Stimulated activated naive CD8-positive, alpha-beta T cell treated with anti-CD3 and anti-CD28 coated beads, Interleukin-15, amount 100 ng/mL, for 72 hours (primary cell): ENCODE measurements around the gene TTYH3.
A peak's percentile ranks its signal among the peaks of the same experiment; 100 is the strongest.
"Not testable (repeated sequence)": the region's sequence is repeated elsewhere in the genome, so short reads cannot be mapped to it uniquely, and the experiment has no call there.

ENCODE experiments used
- ATAC-seq: fragments of 150-1000 bp; cut with Tn5 transposase; 2 replicates; pipeline ENCODE4 v1.10.0; 2021; ENCODE audit warnings: mild to moderate bottlenecking, moderate library complexity
- DNase-seq, 2 donors: peaks; one replicate each; pipeline ENCODE4 v3.0.0; 2021 to 2022
- H3K27ac Mint-ChIP-seq, 2 donors: one replicate each; pipeline ENCODE4 v1.8.0; 2022; ENCODE audit warnings: mild to moderate bottlenecking in 2 of 2, mixed read lengths in 2 of 2, moderate library complexity in 2 of 2
- H3K27me3 Mint-ChIP-seq: one replicate; pipeline ENCODE4 v1.8.0; 2022; ENCODE audit warnings: mixed read lengths
- H3K4me1 Mint-ChIP-seq: one replicate; pipeline ENCODE4 v1.8.0; 2022; ENCODE audit warnings: mild to moderate bottlenecking, mixed read lengths
- H3K4me3 Mint-ChIP-seq, 2 donors: one replicate each; pipeline ENCODE4 v1.8.0; 2022; ENCODE audit warnings: mild to moderate bottlenecking in 2 of 2, mixed read lengths in 2 of 2, moderate library complexity in 1 of 2
- H3K9me3 Mint-ChIP-seq, 2 donors: one replicate each; pipeline ENCODE4 v1.8.0; 2022; ENCODE audit warnings: mixed read lengths in 2 of 2

TTYH3 gene

DNA sequence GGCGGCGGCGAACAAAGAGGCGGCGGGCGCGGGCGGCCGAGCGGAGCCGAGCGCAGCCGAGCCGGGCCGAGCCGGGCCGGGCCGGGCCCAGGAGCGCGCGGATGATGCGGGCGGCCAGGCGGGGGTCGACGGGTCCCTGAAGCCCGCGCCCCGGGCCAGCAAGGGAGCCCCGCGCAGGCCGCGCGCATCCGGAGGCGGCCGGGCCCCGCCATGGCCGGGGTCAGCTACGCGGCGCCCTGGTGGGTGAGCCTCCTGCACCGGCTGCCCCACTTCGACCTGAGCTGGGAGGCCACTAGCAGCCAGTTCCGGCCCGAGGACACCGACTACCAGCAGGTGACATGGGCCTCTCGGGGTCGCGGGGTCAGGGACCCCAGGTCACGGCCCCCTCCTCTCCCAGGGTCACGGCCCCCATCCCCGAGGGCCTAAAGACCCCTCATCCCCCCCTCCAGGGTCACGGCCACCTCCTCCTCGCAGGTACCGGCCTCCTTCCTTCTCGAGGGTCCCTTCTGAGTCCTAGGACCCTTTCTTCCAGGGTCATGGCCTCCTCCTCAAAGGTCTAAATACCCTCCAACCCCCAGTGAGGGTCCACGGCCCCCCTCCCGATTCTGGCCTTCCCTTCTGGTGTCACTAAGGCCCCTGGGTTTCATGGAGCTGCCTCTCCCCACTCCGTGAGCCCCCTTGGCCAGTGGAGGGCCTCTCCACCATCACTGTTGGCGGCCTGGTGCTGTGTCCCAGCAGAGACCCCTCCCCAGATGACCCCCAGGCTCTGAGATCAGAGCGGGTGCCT, at the start of gene TTYH3:
TSS of gene TTYH3 (plus strand) at position 41 of the 787 bp plus-strand sequence. CDS start at position 211, 170 bp downstream.
- no peaks in the 10 kb centered on the region for H3K9me3 Mint-ChIP-seq
- peak within 1 kb of the TSS; percentile 97 to 99 for H3K4me3 Mint-ChIP-seq
- DNase-seq (no peak), ATAC-seq (peak; percentile 62)
- H3K27me3 Mint-ChIP-seq, result no peaks in the 10 kb centered on the region
- peaks cover 23% of the 10 kb centered on the region for H3K4me1 Mint-ChIP-seq
- H3K27ac Mint-ChIP-seq, result peak within 1 kb of the TSS; percentile 97 to 98

- H3K27me3 Mint-ChIP-seq, result no peaks in the 10 kb centered on the region
- ATAC-seq (no peak), DNase-seq (no peak)
- H3K9me3 Mint-ChIP-seq, result no peaks in the 10 kb centered on the region
- no peak overlapping the region for H3K4me3 Mint-ChIP-seq
- no peaks in the 10 kb centered on the region for H3K4me1 Mint-ChIP-seq
- H3K27ac Mint-ChIP-seq, result no peak overlapping the region
Observed at GRCh38 chr7:2582006-2582735, 49.6 kb upstream of the TTYH3 start.

DNA sequence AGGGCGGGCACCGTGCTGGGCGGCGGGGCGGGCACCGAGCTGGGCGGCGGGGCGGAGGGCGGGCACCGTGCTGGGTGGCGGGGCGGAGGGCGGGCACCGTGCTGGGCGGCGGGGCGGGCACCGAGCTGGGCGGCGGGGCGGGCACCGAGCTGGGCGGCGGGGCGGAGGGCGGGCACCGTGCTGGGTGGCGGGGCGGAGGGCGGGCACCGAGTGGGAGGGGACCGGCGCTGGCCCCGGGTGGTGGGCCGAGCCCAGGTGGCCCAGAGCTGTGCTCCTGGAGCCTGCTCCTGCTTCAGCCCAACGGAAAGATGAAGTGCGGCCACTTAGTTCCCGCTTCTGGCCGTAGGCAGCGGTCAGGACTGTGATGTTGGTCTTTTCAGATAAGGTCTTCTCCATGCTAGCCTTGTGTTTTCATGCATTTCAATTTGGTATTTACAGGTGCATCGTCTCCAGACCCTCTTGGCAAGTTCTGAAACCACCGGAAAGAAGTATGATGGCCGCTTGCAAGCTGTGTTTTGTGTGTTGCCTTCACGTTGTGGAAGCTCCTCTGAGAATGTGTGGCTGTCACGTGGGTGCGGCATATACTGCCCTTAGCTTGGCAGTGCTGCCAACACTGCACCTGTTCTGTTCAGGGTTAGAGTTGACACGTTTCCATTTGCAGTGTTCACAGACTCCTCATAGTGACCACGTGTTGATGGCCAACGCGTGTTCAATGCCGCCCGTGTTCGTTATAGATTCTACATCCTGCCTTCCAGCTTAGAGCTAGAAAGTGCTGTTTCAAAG, 47.8 kb upstream of the TTYH3 start:
- Mint-ChIP-seq H3K4me1 (no peaks in the 10 kb centered on the region), H3K9me3 (no peaks in the 10 kb centered on the region), H3K4me3 (no peak overlapping the region), H3K27ac (no peak overlapping the region), H3K27me3 (no peaks in the 10 kb centered on the region)
- ATAC-seq, result peak; percentile 65
- DNase-seq, result no peak

- Mint-ChIP-seq H3K4me3 (no peak overlapping the region), H3K27ac (no peak overlapping the region), H3K27me3 (no peaks in the 10 kb centered on the region), H3K9me3 (no peaks in the 10 kb centered on the region), H3K4me1 (no peaks in the 10 kb centered on the region)
- DNase-seq (no peak), ATAC-seq (no peak)
Observed at GRCh38 chr7:2585446-2585845, 46.3 kb upstream of the TTYH3 start.

DNA sequence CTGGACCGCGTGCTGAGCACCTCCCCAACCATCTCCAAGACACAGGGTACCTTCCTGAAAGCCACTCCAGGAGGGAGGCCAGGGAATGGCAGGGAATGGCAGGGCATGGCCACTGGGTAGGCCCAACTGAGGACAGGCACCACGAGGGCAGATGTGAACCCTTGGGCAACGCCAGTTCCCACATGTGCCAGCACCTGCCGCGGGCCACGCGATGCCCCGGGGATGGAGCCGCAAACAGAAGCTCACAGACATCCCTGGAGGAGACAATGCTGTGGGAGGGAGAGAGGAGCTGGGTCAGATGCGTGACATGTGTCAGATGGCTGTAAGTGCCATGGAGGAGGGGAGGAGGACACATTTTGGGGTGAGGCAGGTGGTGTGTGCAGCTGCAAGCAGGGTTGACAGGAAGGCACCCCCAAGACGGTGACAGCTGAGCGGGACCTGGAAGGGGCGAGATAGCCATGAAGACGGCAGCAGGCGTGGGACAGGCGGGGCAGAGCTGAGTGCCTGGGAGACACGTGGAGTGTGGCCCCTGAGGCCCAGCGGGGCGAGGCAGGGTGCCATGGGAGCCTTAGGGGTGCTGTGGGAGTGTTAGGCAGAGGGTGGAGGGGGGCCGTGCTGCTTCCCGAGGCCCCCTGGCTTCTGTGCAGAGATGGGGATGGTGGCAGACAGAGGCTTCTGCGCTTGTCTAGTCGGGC, 45.3 kb upstream of the TTYH3 start:
- H3K9me3 Mint-ChIP-seq, result no peaks in the 10 kb centered on the region
- no peak for DNase-seq
- H3K27ac Mint-ChIP-seq, result no peak overlapping the region
- H3K4me3 Mint-ChIP-seq, result no peak overlapping the region
- ATAC-seq, result no peak
- H3K4me1 Mint-ChIP-seq, result no peaks in the 10 kb centered on the region
- H3K27me3 Mint-ChIP-seq, result no peaks in the 10 kb centered on the region

GRCh38 chr7:2587134-2587533, 44.7 kb upstream of the TTYH3 start:
- Mint-ChIP-seq H3K9me3 (no peaks in the 10 kb centered on the region), H3K4me1 (no peaks in the 10 kb centered on the region), H3K27me3 (no peaks in the 10 kb centered on the region), H3K4me3 (no peak overlapping the region), H3K27ac (no peak overlapping the region)
- no peak for DNase-seq
- no peak for ATAC-seq

DNA sequence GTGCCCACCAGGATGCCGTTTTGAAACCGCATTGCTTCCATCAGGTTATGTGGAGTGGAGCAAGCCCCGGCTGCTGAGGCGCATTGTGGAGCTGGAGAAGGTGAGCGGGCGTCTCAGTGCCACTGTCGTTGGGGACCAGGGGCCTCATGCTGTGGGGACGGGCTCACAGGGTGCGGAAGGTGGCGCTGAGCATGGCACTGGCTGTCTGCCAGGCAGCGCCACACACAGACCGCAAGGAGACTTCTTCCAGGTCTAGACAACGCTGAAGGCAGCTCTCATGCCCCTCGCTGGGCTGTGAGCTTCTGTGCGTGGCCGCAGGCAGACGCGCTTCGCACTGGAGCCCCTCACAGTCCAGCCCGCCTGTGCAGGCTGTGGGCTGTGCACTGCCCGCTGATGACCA, 44.0 kb upstream of the TTYH3 start:
- Mint-ChIP-seq H3K4me1 (no peaks in the 10 kb centered on the region), H3K27ac (no peak overlapping the region), H3K27me3 (no peaks in the 10 kb centered on the region), H3K4me3 (no peak overlapping the region), H3K9me3 (no peaks in the 10 kb centered on the region)
- peak; percentile 33 for ATAC-seq
- DNase-seq, result no peak

DNA sequence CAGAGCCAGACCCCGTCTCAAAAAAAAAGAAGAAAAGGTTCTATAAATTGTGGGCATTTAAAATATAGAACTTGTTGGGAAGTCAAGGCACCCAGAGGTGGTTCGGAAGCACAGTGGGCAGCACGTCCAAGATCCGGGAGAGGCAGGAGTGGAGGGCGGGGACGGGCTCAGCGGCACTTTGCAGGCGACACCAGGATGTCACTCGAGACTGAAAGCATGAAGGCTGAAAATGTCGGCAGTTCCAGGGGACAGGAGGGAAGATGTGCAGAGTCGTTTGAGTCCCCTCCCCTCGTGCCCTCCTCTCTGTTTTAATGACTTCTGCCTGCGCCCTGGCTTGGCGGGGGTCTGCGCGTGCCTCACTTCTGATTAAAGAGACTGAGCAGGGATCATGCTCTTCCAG, 42.4 kb upstream of the TTYH3 start:
- ATAC-seq (no peak), DNase-seq (no peak)
- no peak overlapping the region for H3K4me3 Mint-ChIP-seq
- H3K27ac Mint-ChIP-seq, result no peak overlapping the region
- no peaks in the 10 kb centered on the region for H3K27me3 Mint-ChIP-seq
- H3K4me1 Mint-ChIP-seq, result no peaks in the 10 kb centered on the region
- H3K9me3 Mint-ChIP-seq, result no peaks in the 10 kb centered on the region

DNA sequence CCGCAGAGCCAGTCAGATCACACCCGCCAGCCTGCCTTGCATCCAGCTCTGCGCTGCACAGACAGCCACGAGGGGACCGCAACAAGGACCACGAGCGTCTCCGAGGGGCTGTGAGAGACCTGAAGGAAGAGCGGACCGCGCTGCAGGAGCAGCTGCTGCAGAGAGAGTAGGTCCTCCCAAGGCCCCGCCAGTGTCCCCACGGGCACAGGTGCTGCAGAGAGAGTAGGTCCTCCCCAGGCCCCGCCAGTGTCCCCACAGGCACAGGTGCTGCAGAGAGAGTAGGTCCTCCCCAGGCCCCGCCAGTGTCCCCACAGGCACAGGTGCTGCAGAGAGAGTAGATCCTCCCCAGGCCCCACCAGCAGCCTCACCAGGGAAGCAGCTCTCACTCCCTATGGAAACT, 41.8 kb upstream of the TTYH3 start:
- not testable (repeated sequence) for ATAC-seq, H3K27ac Mint-ChIP-seq, H3K4me3 Mint-ChIP-seq, DNase-seq, H3K9me3 Mint-ChIP-seq, H3K27me3 Mint-ChIP-seq, H3K4me1 Mint-ChIP-seq

DNA sequence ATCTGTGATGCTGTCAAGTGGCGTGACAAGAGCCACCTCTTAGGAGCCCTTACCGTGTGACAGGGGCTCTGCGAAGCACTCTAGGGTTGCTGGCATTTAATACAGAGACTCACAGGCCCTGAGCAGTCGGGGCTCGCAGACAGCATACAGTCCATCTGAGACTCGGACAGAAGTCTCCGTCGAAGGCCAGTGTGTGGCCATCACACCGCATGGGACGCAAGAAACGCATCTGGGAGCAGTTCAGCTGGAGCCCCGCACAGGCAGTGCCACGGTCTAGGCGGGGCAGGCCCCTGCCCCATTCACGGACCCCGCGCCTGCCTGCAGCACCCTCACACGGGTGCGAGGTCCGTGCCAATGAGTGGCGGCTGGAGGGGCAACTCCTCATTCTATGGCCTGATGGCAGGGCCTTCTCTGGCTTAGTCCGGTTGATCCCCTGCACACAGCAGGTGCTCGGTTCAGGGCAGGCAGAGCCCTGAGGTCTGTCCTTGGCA, 39.4 kb upstream of the TTYH3 start:
- DNase-seq, result no peak
- no peaks in the 10 kb centered on the region for H3K27me3 Mint-ChIP-seq
- no peak for ATAC-seq

GRCh38 chr7:2593036-2593727, 38.6 kb upstream of the TTYH3 start:
- no peaks in the 10 kb centered on the region for H3K9me3 Mint-ChIP-seq
- H3K27ac Mint-ChIP-seq, result no peak overlapping the region
- ATAC-seq (no peak), DNase-seq (no peak)
- H3K4me3 Mint-ChIP-seq, result no peak overlapping the region
- H3K27me3 Mint-ChIP-seq, result no peaks in the 10 kb centered on the region
- H3K4me1 Mint-ChIP-seq, result no peaks in the 10 kb centered on the region

More for the DNA sequence above, 39.4 kb upstream of the TTYH3 start:
- Mint-ChIP-seq H3K27ac (no peak overlapping the region), H3K4me3 (no peak overlapping the region), H3K4me1 (no peaks in the 10 kb centered on the region), H3K9me3 (no peaks in the 10 kb centered on the region)

DNA sequence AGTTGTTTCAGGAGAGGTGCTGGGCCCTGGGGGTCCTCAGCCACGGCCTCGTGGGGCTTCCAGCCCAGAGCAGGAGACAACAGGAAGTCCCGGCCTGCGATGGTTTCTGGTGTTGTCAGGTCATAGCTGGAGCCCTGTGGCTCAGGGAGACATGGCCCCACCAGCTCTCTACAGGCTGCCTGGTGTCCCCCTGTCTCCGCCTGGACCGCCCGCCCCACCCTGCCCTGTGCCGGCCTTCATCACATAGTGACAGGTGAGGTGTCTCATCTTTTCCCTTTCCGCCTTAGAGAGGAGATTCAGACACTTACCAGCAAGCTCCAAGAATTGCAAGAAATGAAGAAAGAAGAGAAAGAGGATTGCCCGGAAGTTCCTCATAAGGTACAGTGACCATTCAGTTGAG, 37.2 kb upstream of the TTYH3 start:
- H3K9me3 Mint-ChIP-seq, result no peaks in the 10 kb centered on the region
- no peak for ATAC-seq
- no peak for DNase-seq
- no peaks in the 10 kb centered on the region for H3K4me1 Mint-ChIP-seq
- H3K27ac Mint-ChIP-seq, result no peak overlapping the region
- no peaks in the 10 kb centered on the region for H3K27me3 Mint-ChIP-seq
- H3K4me3 Mint-ChIP-seq, result no peak overlapping the region

- DNase-seq (no peak), ATAC-seq (no peak)
- no peaks in the 10 kb centered on the region for H3K9me3 Mint-ChIP-seq
- no peaks in the 10 kb centered on the region for H3K4me1 Mint-ChIP-seq
- no peaks in the 10 kb centered on the region for H3K27me3 Mint-ChIP-seq
- no peak overlapping the region for H3K4me3 Mint-ChIP-seq
- H3K27ac Mint-ChIP-seq, result no peak overlapping the region
Observed at GRCh38 chr7:2595258-2595860, 36.4 kb upstream of the TTYH3 start.

- Mint-ChIP-seq H3K27ac (no peak overlapping the region), H3K27me3 (no peaks in the 10 kb centered on the region)
- no peak for DNase-seq
Observed at GRCh38 chr7:2596464-2597272, 35.1 kb upstream of the TTYH3 start.

More at GRCh38 chr7:2596464-2597272, 35.1 kb upstream of the TTYH3 start:
- ATAC-seq, result no peak
- H3K4me3 Mint-ChIP-seq, result no peak overlapping the region
- H3K9me3 Mint-ChIP-seq, result no peaks in the 10 kb centered on the region
- no peaks in the 10 kb centered on the region for H3K4me1 Mint-ChIP-seq
